ENCODE data around the gene MPP4. TPM values are rescaled to one million over a fixed set of nuclear protein-coding genes. Genes with fewer than 3 reads are reported as not detected.
"Not testable (repeated sequence)": the region's sequence is repeated elsewhere in the genome, so short reads cannot be mapped to it uniquely, and the experiment has no call there.

MPP4 gene
- total RNA-seq, 1 experiment from 2014 or later, result 0.77 TPM

- H2AFZ ChIP-seq (ENCODE audit: low read length), result no peak overlapping the region
- no peak overlapping the region for H3K27ac ChIP-seq (ENCODE audit: low read length)
- H3K79me2 ChIP-seq (ENCODE audit: low read length), result no peaks in the 10 kb centered on the region
- intact Hi-C loops (cut with micrococcal nuclease), result no loop called here
- H3K36me3 ChIP-seq (ENCODE audit: low read depth, low read length), result no peaks in the 10 kb centered on the region
- no peaks in the 10 kb centered on the region; the same call in 1 of the 2 replicates for H3K9me2 ChIP-seq (replicated peaks; ENCODE audit: low read length)
- DNase-seq (no peak), ATAC-seq (no peak)
- no peak for TF ChIP-seq EZH2 (IDR thresholded peaks at IDR 0.05; ENCODE audit: low read length, unreplicated experiment)
- no peak for TF ChIP-seq EZH2phosphoT487 (IDR thresholded peaks at IDR 0.05; ENCODE audit: borderline replicate concordance, low read length)
- no peak overlapping the region for H3K4me3 ChIP-seq (ENCODE audit: low read length)
- no TSS peak for BruUV-seq (replicated peaks)
- no peaks in the 10 kb centered on the region for H3F3A ChIP-seq (ENCODE audit: low read length, unreplicated experiment)
- no peaks in the 10 kb centered on the region for H3K9me3 ChIP-seq (ENCODE audit: low read length)
- H3K27me3 ChIP-seq (ENCODE audit: low read length), result no peaks in the 10 kb centered on the region
- no peaks in the 10 kb centered on the region for H3K4me1 ChIP-seq (ENCODE audit: insufficient read depth, low read length)
- ChIA-PET CTCF (no interaction called here), POLR2A (ENCODE audit: unreplicated experiment) (no interaction called here)
- H3K9ac ChIP-seq (ENCODE audit: low read length), result no peak overlapping the region
- no peaks in the 10 kb centered on the region for H4K20me1 ChIP-seq (ENCODE audit: low read length)
- H3K4me2 ChIP-seq (ENCODE audit: low read length), result no peak overlapping the region
Measured at GRCh38 chr2:201674794-201675193, 23.6 kb downstream of the MPP4 start.

- no peak overlapping the region for H3K4me3 ChIP-seq (ENCODE audit: low read length)
- intact Hi-C loops (cut with micrococcal nuclease), result no loop called here
- no peak overlapping the region for H2AFZ ChIP-seq (ENCODE audit: low read length)
- CTCF ChIA-PET, result no interaction called here
- H4K20me1 ChIP-seq (ENCODE audit: low read length), result no peaks in the 10 kb centered on the region
- H3K9me3 ChIP-seq (ENCODE audit: low read length), result no peaks in the 10 kb centered on the region
- TF ChIP-seq EZH2 (IDR thresholded peaks at IDR 0.05; ENCODE audit: low read length, unreplicated experiment) (no peak), EZH2phosphoT487 (IDR thresholded peaks at IDR 0.05; ENCODE audit: borderline replicate concordance, low read length) (no peak)
- TF ChIP-seq, protein P1, sequence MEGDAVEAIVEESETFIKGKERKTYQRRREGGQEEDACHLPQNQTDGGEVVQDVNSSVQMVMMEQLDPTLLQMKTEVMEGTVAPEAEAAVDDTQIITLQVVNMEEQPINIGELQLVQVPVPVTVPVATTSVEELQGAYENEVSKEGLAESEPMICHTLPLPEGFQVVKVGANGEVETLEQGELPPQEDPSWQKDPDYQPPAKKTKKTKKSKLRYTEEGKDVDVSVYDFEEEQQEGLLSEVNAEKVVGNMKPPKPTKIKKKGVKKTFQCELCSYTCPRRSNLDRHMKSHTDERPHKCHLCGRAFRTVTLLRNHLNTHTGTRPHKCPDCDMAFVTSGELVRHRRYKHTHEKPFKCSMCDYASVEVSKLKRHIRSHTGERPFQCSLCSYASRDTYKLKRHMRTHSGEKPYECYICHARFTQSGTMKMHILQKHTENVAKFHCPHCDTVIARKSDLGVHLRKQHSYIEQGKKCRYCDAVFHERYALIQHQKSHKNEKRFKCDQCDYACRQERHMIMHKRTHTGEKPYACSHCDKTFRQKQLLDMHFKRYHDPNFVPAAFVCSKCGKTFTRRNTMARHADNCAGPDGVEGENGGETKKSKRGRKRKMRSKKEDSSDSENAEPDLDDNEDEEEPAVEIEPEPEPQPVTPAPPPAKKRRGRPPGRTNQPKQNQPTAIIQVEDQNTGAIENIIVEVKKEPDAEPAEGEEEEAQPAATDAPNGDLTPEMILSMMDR (conservative IDR thresholded peaks at IDR 0.05; ENCODE audit: low read depth, low read length), result no peak
- no peaks in the 10 kb centered on the region for H3K36me3 ChIP-seq (ENCODE audit: low read depth, low read length)
- no peak for ATAC-seq
- H3K79me2 ChIP-seq (ENCODE audit: low read length), result no peaks in the 10 kb centered on the region
- BruUV-seq (replicated peaks), result no TSS peak
- no peaks in the 10 kb centered on the region for H3K4me1 ChIP-seq (ENCODE audit: insufficient read depth, low read length)
- no peaks in the 10 kb centered on the region for H3K27me3 ChIP-seq (ENCODE audit: low read length)
- H3K27ac ChIP-seq (ENCODE audit: low read length), result no peak overlapping the region
- H3F3A ChIP-seq (ENCODE audit: low read length, unreplicated experiment), result no peaks in the 10 kb centered on the region
- H3K4me2 ChIP-seq (ENCODE audit: low read length), result no peak overlapping the region
- DNase-seq, result no peak
- no peak overlapping the region for H3K9ac ChIP-seq (ENCODE audit: low read length)
- POLR2A ChIA-PET (ENCODE audit: unreplicated experiment), result no interaction called here
- H3K9me2 ChIP-seq (replicated peaks; ENCODE audit: low read length), result no peaks in the 10 kb centered on the region; the same call in 1 of the 2 replicates
Measured at GRCh38 chr2:201674298-201674697, 24.1 kb downstream of the MPP4 start.

DNA sequence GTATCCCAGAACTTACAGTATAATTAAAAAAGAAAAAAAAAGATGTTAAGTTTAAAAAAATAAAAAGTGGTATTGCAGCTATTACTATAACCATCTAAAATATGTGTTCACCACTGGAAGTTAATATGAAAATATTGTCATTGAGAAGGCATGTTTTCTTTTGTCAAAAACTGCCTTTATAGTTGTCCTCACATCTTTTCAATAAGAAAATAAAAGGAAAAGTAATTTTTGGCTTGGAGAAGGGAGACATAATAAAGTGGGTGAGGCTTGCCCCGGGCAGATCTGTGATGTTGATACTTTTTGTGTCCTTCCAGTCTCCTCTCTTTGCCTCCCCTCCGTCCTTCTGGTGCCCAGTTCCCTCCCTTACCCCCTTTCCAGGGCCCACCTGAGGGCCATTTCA lies 24.9 kb downstream of the MPP4 start:
- Histone ChIP-seq H3K9me3 (ENCODE audit: low read length) (no peaks in the 10 kb centered on the region), H3K9me2 (replicated peaks; ENCODE audit: low read length) (no peaks in the 10 kb centered on the region; the same call in 1 of the 2 replicates), H2AFZ (ENCODE audit: low read length) (no peak overlapping the region), H4K20me1 (ENCODE audit: low read length) (no peaks in the 10 kb centered on the region), H3K9ac (ENCODE audit: low read length) (no peak overlapping the region), H3K36me3 (ENCODE audit: low read depth, low read length) (no peaks in the 10 kb centered on the region), H3K27me3 (ENCODE audit: low read length) (no peaks in the 10 kb centered on the region), H3K4me1 (ENCODE audit: insufficient read depth, low read length) (no peaks in the 10 kb centered on the region), H3F3A (ENCODE audit: low read length, unreplicated experiment) (no peaks in the 10 kb centered on the region), H3K79me2 (ENCODE audit: low read length) (no peaks in the 10 kb centered on the region), H3K4me2 (ENCODE audit: low read length) (no peak overlapping the region), H3K4me3 (ENCODE audit: low read length) (no peak overlapping the region), H3K27ac (ENCODE audit: low read length) (no peak overlapping the region)
- no peak for ATAC-seq
- CTCF ChIA-PET, result no interaction called here
- intact Hi-C loops (cut with micrococcal nuclease), result no loop called here
- TF ChIP-seq EZH2 (IDR thresholded peaks at IDR 0.05; ENCODE audit: low read length, unreplicated experiment) (no peak), EZH2phosphoT487 (IDR thresholded peaks at IDR 0.05; ENCODE audit: borderline replicate concordance, low read length) (no peak)
- TF ChIP-seq, protein P1 (conservative IDR thresholded peaks at IDR 0.05; ENCODE audit: low read depth, low read length), result no peak
- no peak for DNase-seq
- POLR2A ChIA-PET (ENCODE audit: unreplicated experiment), result no interaction called here
- no TSS peak for BruUV-seq (replicated peaks)

DNA sequence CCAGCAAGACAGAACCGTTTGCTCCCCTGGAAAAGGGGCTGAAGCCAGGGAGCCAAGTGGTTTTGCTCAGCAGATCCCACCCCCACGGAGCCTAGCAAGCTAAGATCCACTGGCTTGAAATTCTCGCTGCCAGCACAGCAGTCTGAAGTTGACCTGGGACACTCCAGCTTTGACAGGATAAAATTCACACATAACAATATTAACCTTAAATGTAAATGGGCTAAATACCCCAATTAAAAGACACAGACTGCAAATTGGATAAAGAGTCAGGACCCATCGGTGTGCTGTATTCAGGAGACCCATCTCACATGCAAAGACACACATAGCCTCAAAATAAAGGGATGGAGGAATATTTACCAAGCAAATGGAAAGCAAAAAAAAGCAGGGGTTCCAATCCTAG lies 27.2 kb downstream of the MPP4 start:
- DNase-seq; H3K9me3 ChIP-seq (ENCODE audit: low read length); H3K9ac ChIP-seq (ENCODE audit: low read length); H3K4me2 ChIP-seq (ENCODE audit: low read length); H3F3A ChIP-seq (ENCODE audit: low read length, unreplicated experiment); H3K9me2 ChIP-seq (replicated peaks; ENCODE audit: low read length); H3K4me3 ChIP-seq (ENCODE audit: low read length); H3K4me1 ChIP-seq (ENCODE audit: insufficient read depth, low read length); intact Hi-C loops (cut with micrococcal nuclease); H4K20me1 ChIP-seq (ENCODE audit: low read length); ATAC-seq; H3K27me3 ChIP-seq (ENCODE audit: low read length); H3K27ac ChIP-seq (ENCODE audit: low read length); H3K79me2 ChIP-seq (ENCODE audit: low read length); POLR2A ChIA-PET (ENCODE audit: unreplicated experiment); BruUV-seq (replicated peaks); H3K36me3 ChIP-seq (ENCODE audit: low read depth, low read length); CTCF ChIA-PET; H2AFZ ChIP-seq (ENCODE audit: low read length): not testable (repeated sequence)

Measured in PC-3 (cell line).